22Rv1 (cell line): ENCODE results near the gene PDGFA.

Source experiments
- CTCF ChIP-seq: fragments of 450-650 bp; IDR thresholded peaks from 2 replicates; pipeline ENCODE4 v1.5.1; 2017; ENCODE audit warnings: mild to moderate bottlenecking
- ZFX ChIP-seq: fragments of 450-650 bp; IDR thresholded peaks from 2 replicates; pipeline ENCODE4 v1.6.1; 2017; ENCODE audit warnings: antibody characterized with exemption, borderline replicate concordance

- TF ChIP-seq CTCF (no peak), ZFX (no peak)
Observed at GRCh38 chr7:562374-562675, 42.7 kb upstream of the PDGFA start.
